Stomach smooth muscle (tissue), 2 donors: ENCODE measurements around the gene TAF8.

Experiments
- H3K27ac ChIP-seq: one replicate; pipeline ENCODE4 v1.7.0; 2013; ENCODE audit warnings: mild to moderate bottlenecking, low read length, inconsistent platforms
- H3K27me3 ChIP-seq, 2 donors: one replicate each; pipeline ENCODE4 v1.7.0; 2013; ENCODE audit warnings: low read length in 2 of 2; ENCODE audit not compliant: insufficient read depth in 2 of 2, control insufficient read depth in 1 of 2
- H3K36me3 ChIP-seq, 2 donors: one replicate each; pipeline ENCODE4 v1.7.0; 2013; ENCODE audit warnings: low read length in 2 of 2; ENCODE audit not compliant: control insufficient read depth in 2 of 2, insufficient read depth in 2 of 2
- H3K4me1 ChIP-seq: one replicate; pipeline ENCODE4 v1.7.0; 2013; ENCODE audit warnings: low read length; ENCODE audit not compliant: control insufficient read depth, insufficient read depth
- H3K4me3 ChIP-seq, 2 donors: one replicate each; pipeline ENCODE4 v1.7.0; 2013; ENCODE audit warnings: low read length in 2 of 2
- H3K9ac ChIP-seq, 2 donors: one replicate each; pipeline ENCODE4 v1.7.0; 2013; ENCODE audit warnings: low read length in 2 of 2, mild to moderate bottlenecking in 1 of 2
- H3K9me3 ChIP-seq, 2 donors: one replicate each; pipeline ENCODE4 v1.7.0; 2013; ENCODE audit warnings: low read length in 2 of 2; ENCODE audit not compliant: control insufficient read depth in 2 of 2
- donor health status: healthy.
- donor health status: Pancreatic carcinoma.

TAF8 gene

GRCh38 chr6:42129360-42129676 is 79.0 kb downstream of the TAF8 start:
- Histone ChIP-seq H3K4me3 (no peak overlapping the region), H3K4me1 (no peaks in the 10 kb centered on the region), H3K27me3 (no peaks in the 10 kb centered on the region), H3K9me3 (no peaks in the 10 kb centered on the region), H3K27ac (no peak overlapping the region), H3K36me3 (no peaks in the 10 kb centered on the region), H3K9ac (no peak overlapping the region)

DNA sequence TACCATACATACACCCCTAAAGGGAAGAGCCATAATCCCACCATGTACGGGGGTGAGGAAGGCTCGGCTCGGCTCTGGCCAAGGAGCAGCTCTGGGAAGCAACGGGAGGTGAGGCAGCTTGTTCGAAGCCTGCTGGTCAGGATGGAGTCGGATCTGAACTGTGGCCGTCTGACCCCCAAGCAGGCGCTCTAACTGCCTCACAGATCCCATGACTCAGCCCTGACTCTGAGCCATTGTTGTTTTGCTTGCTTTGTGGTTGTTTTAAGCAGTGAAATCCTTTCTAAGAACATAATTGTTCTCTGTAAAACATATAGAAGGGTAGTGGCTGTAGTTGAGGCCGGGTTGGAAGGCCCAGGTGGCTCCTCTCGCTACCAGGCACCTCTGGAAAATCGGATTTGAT is 81.2 kb downstream of the TAF8 start:
- no peak overlapping the region for H3K4me3 ChIP-seq
- H3K4me1 ChIP-seq: no peaks in the 10 kb centered on the region
- no peaks in the 10 kb centered on the region for H3K36me3 ChIP-seq
- no peak overlapping the region for H3K9ac ChIP-seq
- no peak overlapping the region for H3K27ac ChIP-seq
- H3K9me3 ChIP-seq: no peaks in the 10 kb centered on the region
- no peaks in the 10 kb centered on the region for H3K27me3 ChIP-seq

DNA sequence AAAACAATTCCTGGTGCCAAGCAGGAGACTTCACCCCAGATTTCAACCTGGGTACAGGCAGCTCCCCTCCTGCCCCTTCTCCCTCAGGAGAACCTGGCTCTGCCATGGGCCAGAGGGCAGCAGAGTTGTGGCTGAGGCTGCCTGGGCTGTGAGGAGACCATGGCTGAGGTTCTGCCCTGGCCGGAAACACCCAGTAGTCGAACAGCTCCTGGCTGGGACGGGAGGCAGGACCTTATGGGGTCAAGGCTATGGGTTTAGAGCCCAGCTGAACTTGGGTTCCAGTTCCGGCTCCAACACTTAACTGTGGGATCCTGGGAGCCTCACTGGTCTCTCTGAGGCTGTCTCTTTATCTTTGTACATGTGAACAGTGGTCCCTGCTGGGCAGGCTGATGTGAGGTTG is 83.6 kb downstream of the TAF8 start:
- H3K4me1 ChIP-seq: no peaks in the 10 kb centered on the region

GRCh38 chr6:42135161-42135560 is 84.8 kb downstream of the TAF8 start:
- Histone ChIP-seq H3K27me3 (peaks cover 0 to 3% of the 10 kb centered on the region in 2 donors), H3K27ac (no peak overlapping the region), H3K9ac (no peak overlapping the region), H3K4me1 (no peaks in the 10 kb centered on the region), H3K36me3 (no peaks in the 10 kb centered on the region), H3K9me3 (no peaks in the 10 kb centered on the region), H3K4me3 (no peak overlapping the region)

More for the DNA sequence above, 83.6 kb downstream of the TAF8 start:
- H3K36me3 ChIP-seq: no peaks in the 10 kb centered on the region
- no peaks in the 10 kb centered on the region for H3K9me3 ChIP-seq
- H3K4me3 ChIP-seq: no peak overlapping the region
- no peak overlapping the region for H3K9ac ChIP-seq
- H3K27me3 ChIP-seq: no peaks in the 10 kb centered on the region
- no peak overlapping the region for H3K27ac ChIP-seq

GRCh38 chr6:42135722-42136121 is 85.4 kb downstream of the TAF8 start:
- H3K27me3 ChIP-seq: peaks cover 0 to 3% of the 10 kb centered on the region in 2 donors
- no peaks in the 10 kb centered on the region for H3K36me3 ChIP-seq
- no peak overlapping the region for H3K27ac ChIP-seq
- H3K4me1 ChIP-seq: no peaks in the 10 kb centered on the region
- H3K9me3 ChIP-seq: no peaks in the 10 kb centered on the region
- H3K9ac ChIP-seq: no peak overlapping the region
- no peak overlapping the region for H3K4me3 ChIP-seq

DNA sequence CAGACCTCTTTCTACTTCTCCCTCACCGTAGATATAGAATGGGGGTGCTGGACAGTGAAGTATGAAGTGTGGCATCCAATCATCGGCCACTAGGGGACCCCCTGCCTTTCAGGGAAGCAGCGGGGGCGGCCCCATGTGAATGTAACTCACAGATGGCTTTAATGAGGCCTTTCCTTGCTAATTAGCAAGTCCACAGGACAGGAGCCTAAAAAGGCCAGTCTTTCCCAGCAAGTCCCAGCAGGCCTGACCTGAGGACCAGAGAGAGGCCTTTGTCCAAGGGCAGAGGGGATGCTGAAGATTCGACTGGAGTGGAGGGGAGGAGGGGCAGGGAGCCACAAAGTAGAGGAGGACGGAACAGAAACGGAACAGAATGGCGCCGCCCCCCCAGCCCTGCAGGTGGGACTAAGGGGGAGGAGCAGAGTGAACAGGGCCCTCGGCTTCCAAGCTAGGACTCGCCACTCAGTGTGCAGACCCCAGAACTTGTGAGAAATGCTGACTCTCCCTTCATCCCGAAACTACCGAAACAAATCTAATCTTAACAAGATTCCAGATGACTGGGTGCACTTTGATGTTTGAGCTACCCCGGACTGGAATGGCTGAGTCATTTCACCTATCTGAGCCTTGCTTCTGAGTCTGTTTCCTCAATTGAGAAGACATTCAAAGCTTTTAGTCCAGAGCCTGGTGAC is 86.3 kb downstream of the TAF8 start:
- no peak overlapping the region for H3K27ac ChIP-seq
- no peaks in the 10 kb centered on the region for H3K4me1 ChIP-seq

More for the DNA sequence above, 86.3 kb downstream of the TAF8 start:
- H3K9ac ChIP-seq: no peak overlapping the region
- H3K9me3 ChIP-seq: no peaks in the 10 kb centered on the region
- H3K36me3 ChIP-seq: no peaks in the 10 kb centered on the region
- H3K4me3 ChIP-seq: no peak overlapping the region
- H3K27me3 ChIP-seq: peaks cover 5 to 10% of the 10 kb centered on the region in 2 donors
